Progenitor cell of endocrine pancreas (in vitro differentiated cells): ENCODE data around the gene ASXL2. TPM values are rescaled to one million over a fixed set of nuclear protein-coding genes. Genes with fewer than 3 reads are reported as not detected.
A peak's percentile ranks its signal among the peaks of the same experiment; 100 is the strongest.

Experiments
- DNase-seq: peaks from one replicate; pipeline ENCODE4 v3.0.0; 2021; ENCODE audit warnings: low spot score; ENCODE audit not compliant: unreplicated experiment
- H3K27ac Mint-ChIP-seq: 2 replicates; pipeline ENCODE4 v1.8.0; 2021; ENCODE audit warnings: mild to moderate bottlenecking, moderate library complexity, mixed read lengths
- H3K27me3 Mint-ChIP-seq: 2 replicates; pipeline ENCODE4 v1.8.0; 2021; ENCODE audit warnings: mixed read lengths
- H3K36me3 Mint-ChIP-seq: 2 replicates; pipeline ENCODE4 v1.8.0; 2022; ENCODE audit warnings: mixed read lengths; ENCODE audit not compliant: insufficient read depth
- H3K4me1 Mint-ChIP-seq: 2 replicates; pipeline ENCODE4 v1.8.0; 2021; ENCODE audit warnings: low read depth, mixed read lengths
- H3K4me3 Mint-ChIP-seq: 2 replicates; pipeline ENCODE4 v1.8.0; 2021; ENCODE audit warnings: low read depth, mild to moderate bottlenecking, moderate library complexity, mixed read lengths
- H3K9me3 Mint-ChIP-seq: 2 replicates; pipeline ENCODE4 v1.8.0; 2021; ENCODE audit warnings: low read depth, mixed read lengths
- total RNA-seq: library from RNA; stranded (reverse); gene quantifications from 2 replicates; pipeline ENCODE4 v1.2.1, GENCODE V29; 2021
- TF ChIP-seq, protein P1 (sequence below): fragments of 200-600 bp; sonication (generic); IDR thresholded peaks from one replicate; pipeline ENCODE4 v1.5.0; 2021; ENCODE audit warnings: antibody characterized with exemption, mild to moderate bottlenecking; ENCODE audit not compliant: unreplicated experiment

The ASXL2 gene
- total RNA-seq, 1 donor from 2014 or later = 24.8 TPM

DNA sequence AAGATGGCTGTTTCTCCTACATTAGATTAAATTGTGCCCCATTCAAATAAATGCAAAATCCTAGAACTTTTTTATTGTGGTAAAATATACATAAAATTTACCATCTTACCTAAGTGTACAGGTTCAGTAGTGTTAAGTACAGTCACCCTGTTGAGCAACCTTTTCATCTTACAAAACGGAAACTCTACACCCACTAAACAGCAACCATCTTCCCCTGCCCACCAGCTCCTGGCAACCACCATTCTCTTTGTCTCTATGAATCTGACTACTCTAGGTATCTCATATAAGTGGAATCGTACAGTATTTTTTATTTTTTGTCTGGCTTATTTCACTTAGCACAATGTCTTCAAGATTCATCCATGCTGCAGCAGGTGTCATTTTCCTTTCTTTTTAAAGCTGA, 53.0 kb downstream of the ASXL2 start:
- no peak overlapping the region for H3K27ac Mint-ChIP-seq
- H3K4me3 Mint-ChIP-seq = no peak overlapping the region
- H3K27me3 Mint-ChIP-seq = no peaks in the 10 kb centered on the region
- peaks cover 2% of the 10 kb centered on the region for H3K36me3 Mint-ChIP-seq
- H3K9me3 Mint-ChIP-seq = no peaks in the 10 kb centered on the region
- TF ChIP-seq, protein P1, sequence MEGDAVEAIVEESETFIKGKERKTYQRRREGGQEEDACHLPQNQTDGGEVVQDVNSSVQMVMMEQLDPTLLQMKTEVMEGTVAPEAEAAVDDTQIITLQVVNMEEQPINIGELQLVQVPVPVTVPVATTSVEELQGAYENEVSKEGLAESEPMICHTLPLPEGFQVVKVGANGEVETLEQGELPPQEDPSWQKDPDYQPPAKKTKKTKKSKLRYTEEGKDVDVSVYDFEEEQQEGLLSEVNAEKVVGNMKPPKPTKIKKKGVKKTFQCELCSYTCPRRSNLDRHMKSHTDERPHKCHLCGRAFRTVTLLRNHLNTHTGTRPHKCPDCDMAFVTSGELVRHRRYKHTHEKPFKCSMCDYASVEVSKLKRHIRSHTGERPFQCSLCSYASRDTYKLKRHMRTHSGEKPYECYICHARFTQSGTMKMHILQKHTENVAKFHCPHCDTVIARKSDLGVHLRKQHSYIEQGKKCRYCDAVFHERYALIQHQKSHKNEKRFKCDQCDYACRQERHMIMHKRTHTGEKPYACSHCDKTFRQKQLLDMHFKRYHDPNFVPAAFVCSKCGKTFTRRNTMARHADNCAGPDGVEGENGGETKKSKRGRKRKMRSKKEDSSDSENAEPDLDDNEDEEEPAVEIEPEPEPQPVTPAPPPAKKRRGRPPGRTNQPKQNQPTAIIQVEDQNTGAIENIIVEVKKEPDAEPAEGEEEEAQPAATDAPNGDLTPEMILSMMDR = no peak
- DNase-seq = no peak
- H3K4me1 Mint-ChIP-seq = peaks cover 14% of the 10 kb centered on the region

GRCh38 chr2:25824718-25825117, 53.6 kb downstream of the ASXL2 start:
- Mint-ChIP-seq H3K36me3 (no peaks in the 10 kb centered on the region), H3K9me3 (no peaks in the 10 kb centered on the region), H3K4me3 (no peak overlapping the region), H3K27ac (no peak overlapping the region), H3K27me3 (no peaks in the 10 kb centered on the region), H3K4me1 (peaks cover 10% of the 10 kb centered on the region)
- TF ChIP-seq, protein P1 = no peak
- no peak for DNase-seq

DNA sequence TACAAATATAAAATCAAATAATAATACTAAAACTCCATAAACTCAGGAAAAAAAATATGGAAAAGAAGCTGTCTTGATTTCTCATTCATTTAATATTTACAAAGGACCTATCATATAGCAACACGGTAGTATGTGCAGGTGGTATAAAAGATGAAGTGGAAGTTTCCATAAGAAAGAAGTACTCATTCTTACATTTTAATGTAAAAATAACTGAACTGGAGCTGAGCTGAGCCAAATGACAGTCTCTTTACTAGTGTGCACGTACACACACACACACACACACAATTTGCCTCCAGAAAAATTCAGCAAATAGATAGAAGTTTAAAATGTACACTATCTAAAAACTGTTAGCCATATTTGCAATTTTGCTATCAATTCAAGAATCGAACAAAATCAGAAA, 54.1 kb downstream of the ASXL2 start:
- Mint-ChIP-seq H3K9me3 (no peaks in the 10 kb centered on the region), H3K27ac (no peak overlapping the region)

GRCh38 chr2:25822190-25823117, 55.8 kb downstream of the ASXL2 start:
- no peaks in the 10 kb centered on the region for H3K9me3 Mint-ChIP-seq
- H3K4me3 Mint-ChIP-seq = peak overlapping the region; percentile 40
- peak overlapping the region; percentile 39 for H3K27ac Mint-ChIP-seq
- peak; percentile 17 for DNase-seq
- peaks cover 2% of the 10 kb centered on the region for H3K4me1 Mint-ChIP-seq
- TF ChIP-seq, protein P1 = no peak
- H3K36me3 Mint-ChIP-seq = peaks cover 2% of the 10 kb centered on the region
- H3K27me3 Mint-ChIP-seq = no peaks in the 10 kb centered on the region

More for the DNA sequence above, 54.1 kb downstream of the ASXL2 start:
- Mint-ChIP-seq H3K4me3 (no peak overlapping the region), H3K4me1 (peaks cover 7% of the 10 kb centered on the region), H3K36me3 (peaks cover 2% of the 10 kb centered on the region), H3K27me3 (no peaks in the 10 kb centered on the region)
- TF ChIP-seq, protein P1 = no peak
- DNase-seq = no peak

DNA sequence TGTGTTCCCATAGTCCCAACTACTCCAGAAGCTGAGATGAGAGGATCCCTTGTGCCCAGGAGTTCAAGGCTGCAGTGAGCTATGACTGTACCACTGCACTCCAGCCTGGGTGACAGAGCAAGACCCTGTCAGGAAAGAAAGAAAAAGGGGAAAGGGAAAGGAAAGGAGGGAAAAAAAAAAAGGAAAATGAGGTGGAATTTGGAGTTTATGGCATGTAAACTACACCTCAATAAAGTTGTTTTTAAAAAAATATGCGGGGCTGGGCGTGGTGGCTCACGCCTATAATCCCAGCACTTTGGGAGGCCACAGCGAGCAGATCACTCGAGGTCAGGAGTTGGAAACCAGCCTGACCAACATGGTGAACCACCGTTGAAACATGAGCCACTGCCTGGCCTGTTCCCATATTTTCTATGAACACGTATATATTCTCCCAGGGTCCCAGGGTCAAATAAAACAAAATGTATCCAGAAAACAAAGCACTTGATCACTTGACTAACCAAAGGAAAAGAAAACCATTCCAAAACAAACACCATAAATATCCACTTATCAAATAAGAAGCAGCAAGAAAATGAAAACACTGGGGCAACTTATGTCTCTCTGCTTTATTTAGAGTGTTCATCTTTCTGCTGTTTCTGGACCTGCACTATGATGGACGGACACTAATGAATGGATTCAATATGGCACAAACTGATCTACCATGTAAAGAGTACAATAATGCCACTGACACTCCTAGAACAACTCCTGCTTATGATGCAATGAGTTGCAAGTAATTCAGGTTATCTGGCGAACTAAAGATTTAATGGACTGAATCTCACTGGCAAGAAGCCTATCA, 56.8 kb downstream of the ASXL2 start:
- TF ChIP-seq, protein P1 = no peak
- no peaks in the 10 kb centered on the region for H3K9me3 Mint-ChIP-seq
- DNase-seq = no peak
- H3K36me3 Mint-ChIP-seq = peaks cover 2% of the 10 kb centered on the region
- no peaks in the 10 kb centered on the region for H3K27me3 Mint-ChIP-seq
- peaks cover 2% of the 10 kb centered on the region for H3K4me1 Mint-ChIP-seq
- no peak overlapping the region for H3K4me3 Mint-ChIP-seq
- peak overlapping the region; percentile 69 for H3K27ac Mint-ChIP-seq
